ENCODE measurements around the gene MESP1.

DNA sequence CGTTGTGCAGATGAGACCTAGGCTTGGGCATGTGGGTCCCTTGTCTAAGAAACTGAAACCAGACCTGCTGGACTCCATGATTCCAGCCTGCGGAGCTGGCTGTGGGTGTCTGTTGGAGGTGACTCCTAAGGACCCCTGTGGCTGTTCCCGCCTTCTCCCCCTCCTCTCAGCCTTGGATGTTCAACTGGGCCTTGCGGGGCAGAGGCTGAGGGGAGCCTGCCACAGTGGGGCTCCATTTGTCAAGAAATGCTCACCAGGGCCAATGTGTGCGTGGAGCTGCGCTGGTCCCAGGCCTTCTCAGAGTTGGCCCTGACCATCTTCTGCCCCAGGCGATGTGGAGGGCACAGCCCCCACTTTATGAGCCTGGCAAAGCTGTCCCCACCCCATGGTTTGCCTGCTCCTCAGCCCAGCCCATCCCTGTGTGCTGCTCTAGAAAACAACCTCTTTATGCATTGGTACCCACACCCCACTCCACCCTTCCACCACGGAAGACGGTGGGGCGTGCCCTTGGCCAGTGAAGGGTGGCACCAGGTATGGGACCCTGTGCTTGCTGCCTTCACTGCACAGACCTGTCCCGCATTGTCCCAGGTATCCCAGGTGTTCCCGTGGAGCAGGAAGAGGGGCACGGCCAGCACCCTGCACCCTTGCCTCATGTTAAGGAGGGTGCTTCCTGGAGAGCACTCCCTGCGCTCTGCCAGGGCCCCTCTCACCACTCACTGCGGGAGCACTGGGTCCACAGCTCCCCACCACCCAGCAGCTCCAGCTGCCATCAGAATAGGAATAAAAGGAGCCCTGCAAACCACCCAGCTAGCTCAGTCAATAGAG lies 33.0 kb upstream of the MESP1 start:
- TF ChIP-seq, protein P1, sequence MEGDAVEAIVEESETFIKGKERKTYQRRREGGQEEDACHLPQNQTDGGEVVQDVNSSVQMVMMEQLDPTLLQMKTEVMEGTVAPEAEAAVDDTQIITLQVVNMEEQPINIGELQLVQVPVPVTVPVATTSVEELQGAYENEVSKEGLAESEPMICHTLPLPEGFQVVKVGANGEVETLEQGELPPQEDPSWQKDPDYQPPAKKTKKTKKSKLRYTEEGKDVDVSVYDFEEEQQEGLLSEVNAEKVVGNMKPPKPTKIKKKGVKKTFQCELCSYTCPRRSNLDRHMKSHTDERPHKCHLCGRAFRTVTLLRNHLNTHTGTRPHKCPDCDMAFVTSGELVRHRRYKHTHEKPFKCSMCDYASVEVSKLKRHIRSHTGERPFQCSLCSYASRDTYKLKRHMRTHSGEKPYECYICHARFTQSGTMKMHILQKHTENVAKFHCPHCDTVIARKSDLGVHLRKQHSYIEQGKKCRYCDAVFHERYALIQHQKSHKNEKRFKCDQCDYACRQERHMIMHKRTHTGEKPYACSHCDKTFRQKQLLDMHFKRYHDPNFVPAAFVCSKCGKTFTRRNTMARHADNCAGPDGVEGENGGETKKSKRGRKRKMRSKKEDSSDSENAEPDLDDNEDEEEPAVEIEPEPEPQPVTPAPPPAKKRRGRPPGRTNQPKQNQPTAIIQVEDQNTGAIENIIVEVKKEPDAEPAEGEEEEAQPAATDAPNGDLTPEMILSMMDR (IDR thresholded peaks at IDR 0.05), result no peak
- TF ChIP-seq EP300 (IDR thresholded peaks at IDR 0.05), result no peak
- TF ChIP-seq POLR2A (IDR thresholded peaks at IDR 0.05), result no peak
